Activated naive CD4-positive, alpha-beta T cell treated with Interleukin-2 at 50 U/mL for 16 hours (primary cell): ENCODE data around the gene CRISPLD2.

Source experiments
- DNase-seq: peaks from one replicate; pipeline ENCODE4 v3.0.0-alpha.2; 2020

Gene CRISPLD2

GRCh38 chr16:84891149-84891795, 71.5 kb downstream of the CRISPLD2 start:
- DNase-seq, result no peak

- no peak for DNase-seq
Measured at GRCh38 chr16:84892097-84892496, 72.3 kb downstream of the CRISPLD2 start.

GRCh38 chr16:84893467-84893848, 73.7 kb downstream of the CRISPLD2 start:
- no peak for DNase-seq

- no peak for DNase-seq
Measured at GRCh38 chr16:84893849-84894599, 74.2 kb downstream of the CRISPLD2 start.

GRCh38 chr16:84895016-84895415, 75.2 kb downstream of the CRISPLD2 start:
- DNase-seq, result no peak

- no peak for DNase-seq
Measured at GRCh38 chr16:84896847-84897246, 77.1 kb downstream of the CRISPLD2 start.

- no peak for DNase-seq
Measured at GRCh38 chr16:84897911-84898377, 78.2 kb downstream of the CRISPLD2 start.

GRCh38 chr16:84898447-84898846, 78.7 kb downstream of the CRISPLD2 start:
- no peak for DNase-seq

GRCh38 chr16:84899414-84899813, 79.6 kb downstream of the CRISPLD2 start:
- DNase-seq, result no peak

GRCh38 chr16:84905965-84906460, 86.2 kb downstream of the CRISPLD2 start:
- DNase-seq, result no peak

GRCh38 chr16:84907051-84907450, 87.3 kb downstream of the CRISPLD2 start:
- DNase-seq, result no peak

GRCh38 chr16:84907575-84907974, 87.8 kb downstream of the CRISPLD2 start:
- no peak for DNase-seq

- DNase-seq, result no peak
Measured at GRCh38 chr16:84909476-84910085, 89.8 kb downstream of the CRISPLD2 start.

GRCh38 chr16:84911486-84912216, 91.9 kb downstream of the CRISPLD2 start:
- no peak for DNase-seq

- no peak for DNase-seq
Measured at GRCh38 chr16:84913315-84913714, 93.5 kb downstream of the CRISPLD2 start.

- no peak for DNase-seq
Measured at GRCh38 chr16:84914273-84914672, 94.5 kb downstream of the CRISPLD2 start.

- no peak for DNase-seq
Measured at GRCh38 chr16:84916178-84916577, 96.4 kb downstream of the CRISPLD2 start.

- no peak for DNase-seq
Measured at GRCh38 chr16:84916850-84917249, 97.1 kb downstream of the CRISPLD2 start.

- no peak for DNase-seq
Measured at GRCh38 chr16:84917492-84917891, 97.7 kb downstream of the CRISPLD2 start.

- no peak for DNase-seq
Measured at GRCh38 chr16:84918006-84918909, 98.5 kb downstream of the CRISPLD2 start.

- DNase-seq, result no peak
Measured at GRCh38 chr16:84919269-84919668, 99.5 kb downstream of the CRISPLD2 start.

GRCh38 chr16:84919708-84920107, 99.9 kb downstream of the CRISPLD2 start:
- DNase-seq, result no peak
